Astrocyte (in vitro differentiated cells and primary cell): ENCODE data around the gene TICRR. TPM values are rescaled to one million over a fixed set of nuclear protein-coding genes. Genes with fewer than 3 reads are reported as not detected.

Source experiments
- DNase-seq: peaks from one replicate; pipeline ENCODE4 v3.0.0-alpha.2; 2010; ENCODE audit warnings: low read depth
- FAIRE-seq: peaks from 2 replicates; lab custom pipeline; 2011; peaks lifted over from hg19 to GRCh38; lab: Jason Lieb, UNC
- H2AFZ ChIP-seq: 2 replicates; pipeline ENCODE4 v1.6.0; 2012; ENCODE audit warnings: low read depth, low read length, inconsistent platforms
- H3K27ac ChIP-seq: 2 replicates; pipeline ENCODE4 v1.5.1; 2011; ENCODE audit warnings: low read depth, low read length, inconsistent platforms
- H3K27me3 ChIP-seq: 2 replicates; pipeline ENCODE4 v1.6.0; 2011; ENCODE audit warnings: low read length, inconsistent platforms; ENCODE audit not compliant: insufficient read depth
- H3K36me3 ChIP-seq: 2 replicates; pipeline ENCODE4 v1.5.1; 2011; ENCODE audit warnings: low read length, inconsistent platforms; ENCODE audit not compliant: insufficient read depth
- H3K4me1 ChIP-seq: 2 replicates; pipeline ENCODE4 v1.5.1; 2011; ENCODE audit warnings: low read length, inconsistent platforms; ENCODE audit not compliant: insufficient read depth
- H3K4me2 ChIP-seq: 2 replicates; pipeline ENCODE4 v1.6.0; 2012; ENCODE audit warnings: low read length, inconsistent platforms
- H3K4me3 ChIP-seq: 2 replicates; pipeline ENCODE4 v1.5.1; 2011; ENCODE audit warnings: low read depth, mild to moderate bottlenecking, low read length, inconsistent platforms; ENCODE audit not compliant: insufficient read depth
- H3K79me2 ChIP-seq: 2 replicates; pipeline ENCODE4 v1.6.0; 2012; ENCODE audit warnings: mild to moderate bottlenecking, low read length, inconsistent platforms; ENCODE audit not compliant: insufficient read depth
- H3K9ac ChIP-seq: 2 replicates; pipeline ENCODE4 v1.6.0; 2012; ENCODE audit warnings: mild to moderate bottlenecking, low read length, inconsistent platforms
- H3K9me3 ChIP-seq: 2 replicates; pipeline ENCODE4 v1.5.1; 2012; ENCODE audit warnings: low read depth, mild to moderate bottlenecking, low read length, inconsistent platforms; ENCODE audit not compliant: insufficient read depth
- H4K20me1 ChIP-seq: 2 replicates; pipeline ENCODE4 v1.6.0; 2012; ENCODE audit warnings: low read length, inconsistent platforms; ENCODE audit not compliant: insufficient read depth
- H3K27ac Mint-ChIP-seq: one replicate; pipeline ENCODE4 v1.8.0; 2021; ENCODE audit warnings: mild to moderate bottlenecking, mixed read lengths; ENCODE audit not compliant: unreplicated experiment
- H3K27me3 Mint-ChIP-seq: one replicate; pipeline ENCODE4 v1.8.0; 2021; ENCODE audit warnings: low read depth, mixed read lengths; ENCODE audit not compliant: unreplicated experiment
- H3K36me3 Mint-ChIP-seq: one replicate; pipeline ENCODE4 v1.8.0; 2021; ENCODE audit warnings: low read depth, mixed read lengths; ENCODE audit not compliant: unreplicated experiment
- H3K4me1 Mint-ChIP-seq: one replicate; pipeline ENCODE4 v1.8.0; 2021; ENCODE audit warnings: low read depth, mixed read lengths; ENCODE audit not compliant: unreplicated experiment
- H3K4me3 Mint-ChIP-seq: one replicate; pipeline ENCODE4 v1.8.0; 2021; ENCODE audit warnings: mild to moderate bottlenecking, moderate library complexity, mixed read lengths; ENCODE audit not compliant: unreplicated experiment
- H3K9me3 Mint-ChIP-seq: one replicate; pipeline ENCODE4 v1.8.0; 2021; ENCODE audit warnings: mild to moderate bottlenecking, mixed read lengths; ENCODE audit not compliant: unreplicated experiment
- EZH2 ChIP-seq: IDR thresholded peaks from 2 replicates; pipeline ENCODE4 v1.6.1; 2012; ENCODE audit warnings: mild to moderate bottlenecking, low read length, inconsistent platforms; ENCODE audit not compliant: insufficient read depth
- total RNA-seq: library from RNA; stranded (reverse); gene quantifications from 2 replicates; pipeline ENCODE4 v1.2.1, GENCODE V29; 2021
- TF ChIP-seq, protein P1 (sequence below): IDR thresholded peaks from 2 replicates; pipeline ENCODE4 v1.5.1; 2011; ENCODE audit warnings: low read depth, mild to moderate bottlenecking, inconsistent platforms, low read length, moderate library complexity; ENCODE audit not compliant: insufficient read depth

Gene TICRR
- total RNA-seq, 1 donor from 2014 or later = 2.9 TPM

DNA sequence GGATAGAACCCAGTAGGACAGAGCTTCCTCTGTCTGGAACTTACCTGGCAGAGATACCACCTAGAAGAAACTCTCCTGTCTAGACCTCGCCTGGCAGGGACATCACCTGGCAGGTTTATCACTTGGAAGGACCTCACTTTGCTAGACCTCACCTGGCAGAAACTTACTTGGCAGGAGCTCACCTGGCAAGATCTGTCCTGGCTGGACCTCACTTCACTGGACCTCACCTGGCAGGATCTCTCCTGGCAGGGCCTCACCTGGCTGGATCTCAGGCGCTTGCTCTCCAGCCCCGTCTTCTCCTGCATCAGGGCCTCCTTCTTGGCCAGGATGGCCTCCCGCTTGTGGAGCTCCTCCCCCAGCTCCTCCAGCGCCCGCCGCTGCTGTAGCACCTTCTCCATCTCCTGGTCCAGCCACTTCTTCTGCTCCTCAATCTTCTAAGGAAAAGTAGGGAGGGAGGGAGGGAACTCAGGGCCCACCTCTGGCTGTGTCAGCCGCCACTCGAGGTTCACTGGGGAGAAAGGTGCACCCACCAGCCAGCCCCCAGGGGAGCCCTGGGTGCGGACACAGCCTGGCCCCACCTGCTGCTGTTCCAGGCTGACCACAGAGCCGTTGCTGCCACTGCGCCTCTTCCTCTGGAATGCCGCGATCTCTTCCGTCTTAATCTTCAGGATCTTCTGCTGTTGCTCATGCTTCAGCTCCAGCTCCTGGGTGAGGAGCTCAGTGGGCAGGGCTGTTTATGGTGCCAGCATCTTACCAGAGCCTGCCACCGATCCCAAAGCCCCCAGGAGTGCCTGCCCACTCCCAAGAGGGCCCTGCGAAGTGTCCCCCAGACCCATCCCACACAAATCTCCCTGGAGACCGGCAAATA is 57.5 kb downstream of the TICRR start:
- H3K9me3 Mint-ChIP-seq = peaks cover 6% of the 10 kb centered on the region
- Histone ChIP-seq H3K36me3 (peaks cover 30% of the 10 kb centered on the region), H3K27me3 (no peaks in the 10 kb centered on the region), H3K9me3 (no peaks in the 10 kb centered on the region), H4K20me1 (no peaks in the 10 kb centered on the region), H3K4me1 (no peaks in the 10 kb centered on the region), H3K4me2 (no peak overlapping the region), H3K27ac (no peak overlapping the region), H3K9ac (no peak overlapping the region), H3K79me2 (no peaks in the 10 kb centered on the region), H2AFZ (no peak overlapping the region), H3K4me3 (no peak overlapping the region)
- H3K36me3 Mint-ChIP-seq = peaks cover 37% of the 10 kb centered on the region
- H3K4me1 Mint-ChIP-seq = no peaks in the 10 kb centered on the region
- H3K4me3 Mint-ChIP-seq = no peak overlapping the region
- DNase-seq (no peak), FAIRE-seq (no peak)
- no peak overlapping the region for H3K27ac Mint-ChIP-seq
- no peaks in the 10 kb centered on the region for H3K27me3 Mint-ChIP-seq
- TF ChIP-seq EZH2 = no peak
- TF ChIP-seq, protein P1, sequence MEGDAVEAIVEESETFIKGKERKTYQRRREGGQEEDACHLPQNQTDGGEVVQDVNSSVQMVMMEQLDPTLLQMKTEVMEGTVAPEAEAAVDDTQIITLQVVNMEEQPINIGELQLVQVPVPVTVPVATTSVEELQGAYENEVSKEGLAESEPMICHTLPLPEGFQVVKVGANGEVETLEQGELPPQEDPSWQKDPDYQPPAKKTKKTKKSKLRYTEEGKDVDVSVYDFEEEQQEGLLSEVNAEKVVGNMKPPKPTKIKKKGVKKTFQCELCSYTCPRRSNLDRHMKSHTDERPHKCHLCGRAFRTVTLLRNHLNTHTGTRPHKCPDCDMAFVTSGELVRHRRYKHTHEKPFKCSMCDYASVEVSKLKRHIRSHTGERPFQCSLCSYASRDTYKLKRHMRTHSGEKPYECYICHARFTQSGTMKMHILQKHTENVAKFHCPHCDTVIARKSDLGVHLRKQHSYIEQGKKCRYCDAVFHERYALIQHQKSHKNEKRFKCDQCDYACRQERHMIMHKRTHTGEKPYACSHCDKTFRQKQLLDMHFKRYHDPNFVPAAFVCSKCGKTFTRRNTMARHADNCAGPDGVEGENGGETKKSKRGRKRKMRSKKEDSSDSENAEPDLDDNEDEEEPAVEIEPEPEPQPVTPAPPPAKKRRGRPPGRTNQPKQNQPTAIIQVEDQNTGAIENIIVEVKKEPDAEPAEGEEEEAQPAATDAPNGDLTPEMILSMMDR = no peak

DNA sequence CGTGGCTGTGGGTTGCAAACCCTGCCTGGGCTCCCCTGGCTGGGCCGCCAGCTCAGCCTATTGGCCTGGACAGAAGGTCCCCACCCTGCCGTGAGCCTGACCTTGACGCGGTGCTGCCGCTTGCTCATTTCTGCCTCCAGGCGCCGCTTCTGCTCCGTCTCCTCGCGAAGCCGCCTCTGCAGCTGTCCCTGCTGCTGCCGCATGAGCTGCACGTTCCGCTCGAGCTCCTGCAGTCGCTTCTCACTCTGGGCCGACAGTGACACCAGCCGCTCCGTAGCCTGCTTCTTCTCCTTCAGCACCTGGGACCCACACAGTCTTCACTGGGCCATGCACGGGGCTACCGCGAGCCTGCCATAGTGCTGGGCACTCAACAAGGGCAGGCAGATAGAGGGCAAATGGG is 58.3 kb downstream of the TICRR start:
- Mint-ChIP-seq H3K4me3 (no peak overlapping the region), H3K36me3 (peaks cover 37% of the 10 kb centered on the region), H3K4me1 (no peaks in the 10 kb centered on the region), H3K9me3 (peaks cover 6% of the 10 kb centered on the region), H3K27ac (no peak overlapping the region), H3K27me3 (no peaks in the 10 kb centered on the region)
- no peaks in the 10 kb centered on the region for H3K9me3 ChIP-seq
- no peaks in the 10 kb centered on the region for H3K27me3 ChIP-seq
- no peaks in the 10 kb centered on the region for H3K79me2 ChIP-seq
- H2AFZ ChIP-seq = no peak overlapping the region
- no peaks in the 10 kb centered on the region for H3K4me1 ChIP-seq
- H3K4me3 ChIP-seq = no peak overlapping the region
- no peak for DNase-seq
- FAIRE-seq = no peak
- no peak overlapping the region for H3K27ac ChIP-seq
- no peaks in the 10 kb centered on the region for H4K20me1 ChIP-seq
- no peak overlapping the region for H3K4me2 ChIP-seq
- TF ChIP-seq EZH2 = no peak
- TF ChIP-seq, protein P1 = no peak
- H3K36me3 ChIP-seq = peaks cover 24% of the 10 kb centered on the region
- no peak overlapping the region for H3K9ac ChIP-seq

GRCh38 chr15:89640245-89640644 is 65.0 kb downstream of the TICRR start:
- Mint-ChIP-seq H3K36me3 (peaks cover 6% of the 10 kb centered on the region), H3K9me3 (peaks cover 2% of the 10 kb centered on the region), H3K27me3 (no peaks in the 10 kb centered on the region), H3K4me3 (no peak overlapping the region), H3K4me1 (no peaks in the 10 kb centered on the region), H3K27ac (no peak overlapping the region)
- H3K36me3 ChIP-seq = peaks cover 6% of the 10 kb centered on the region
- no peak for FAIRE-seq
- H3K27ac ChIP-seq = no peak overlapping the region
- H3K79me2 ChIP-seq = no peaks in the 10 kb centered on the region
- H2AFZ ChIP-seq = no peak overlapping the region
- H3K4me2 ChIP-seq = no peak overlapping the region
- no peak for DNase-seq
- TF ChIP-seq, protein P1 = no peak
- no peak for TF ChIP-seq EZH2
- H3K4me1 ChIP-seq = no peaks in the 10 kb centered on the region
- H3K9ac ChIP-seq = no peak overlapping the region
- H3K27me3 ChIP-seq = no peaks in the 10 kb centered on the region
- H4K20me1 ChIP-seq = no peaks in the 10 kb centered on the region
- no peak overlapping the region for H3K4me3 ChIP-seq
- no peaks in the 10 kb centered on the region for H3K9me3 ChIP-seq
